ENCODE results near the gene MTA1. TPM values are rescaled to one million over a fixed set of nuclear protein-coding genes. Genes with fewer than 3 reads are reported as not detected.

MTA1 gene
- polyA plus RNA-seq, 1 of the 3 experiments (the other 2 are of a cell fraction): 96.3 TPM

GRCh38 chr14:105386581-105387529, 32.8 kb upstream of the MTA1 start:
- H3K4me2 ChIP-seq: no peak overlapping the region
- no peaks in the 10 kb centered on the region for H3F3A ChIP-seq (replicated peaks; ENCODE audit: insufficient read depth)
- TF ChIP-seq EP300 (IDR thresholded peaks at IDR 0.05; ENCODE audit: borderline replicate concordance in 1 of 2, low read depth in 1 of 2, low read length in 1 of 2): no peak
- no peak for TF ChIP-seq FOXM1 (IDR thresholded peaks at IDR 0.05; ENCODE audit: low read depth)
- no peak for TF ChIP-seq SIN3A (IDR thresholded peaks at IDR 0.05; ENCODE audit: borderline replicate concordance, low read depth, low read length)
- no peak for TF ChIP-seq PBX3 (IDR thresholded peaks at IDR 0.05)
- TF ChIP-seq YY1 (IDR thresholded peaks at IDR 0.05; ENCODE audit: low read depth): no peak
- TF ChIP-seq USF1 (IDR thresholded peaks at IDR 0.05; ENCODE audit: borderline replicate concordance, low read depth): no peak
- 90% methylated on average over 7 of the region's 33 CpGs for WGBS (ENCODE audit: low lambda C conversion rate)
- H3K4me3 ChIP-seq (ENCODE audit: low read depth in 2 of 2, low read length in 1 of 2): no peak overlapping the region
- peaks cover 0 to 54% of the 10 kb centered on the region in 2 experiments for H3K36me3 ChIP-seq (replicated peaks in 1 of 2; ENCODE audit: control insufficient read depth in 1 of 2, insufficient read depth in 2 of 2, low read length in 1 of 2)
- H3K27me3 ChIP-seq (ENCODE audit: insufficient read depth): no peaks in the 10 kb centered on the region
- peaks cover 0 to 7% of the 10 kb centered on the region in 2 experiments; a peak in 1 of 4 replicates for H3K4me1 ChIP-seq (ENCODE audit: control insufficient read depth in 1 of 2, insufficient read depth in 2 of 2, low read depth in 1 of 2, low read length in 1 of 2)
- H3K9me2 ChIP-seq: no peaks in the 10 kb centered on the region
- no peak overlapping the region for H3K9ac ChIP-seq
- DNase-seq: no peak
- ChIA-PET POLR2A (no interaction called here), CTCF (interaction anchor here (1.0 to 3.4 kb wide), 2 partner anchors 11 to 16 kb away, joined by 3 to 15 read pairs; no protein-coding TSS in a partner anchor)
- H3K79me2 ChIP-seq (ENCODE audit: insufficient read depth): no peaks in the 10 kb centered on the region
- no peak overlapping the region; a peak in 1 of 4 replicates for H3K27ac ChIP-seq (ENCODE audit: low read depth in 2 of 2, low read length in 1 of 2)
- no peaks in the 10 kb centered on the region for H3K9me3 ChIP-seq
- no peak overlapping the region for H2AFZ ChIP-seq (ENCODE audit: low read depth)
- no peaks in the 10 kb centered on the region for H4K20me1 ChIP-seq (ENCODE audit: insufficient read depth)

GRCh38 chr14:105387530-105387922, 32.1 kb upstream of the MTA1 start:
- Histone ChIP-seq H3K4me2 (no peak overlapping the region), H3F3A (replicated peaks; ENCODE audit: insufficient read depth) (no peaks in the 10 kb centered on the region), H3K27ac (ENCODE audit: low read depth in 2 of 2, low read length in 1 of 2) (no peak overlapping the region; a peak in 1 of 4 replicates), H3K79me2 (ENCODE audit: insufficient read depth) (no peaks in the 10 kb centered on the region), H3K4me1 (ENCODE audit: control insufficient read depth in 1 of 2, insufficient read depth in 2 of 2, low read depth in 1 of 2, low read length in 1 of 2) (peaks cover 0 to 7% of the 10 kb centered on the region in 2 experiments; a peak in 1 of 4 replicates), H4K20me1 (ENCODE audit: insufficient read depth) (no peaks in the 10 kb centered on the region), H3K9ac (no peak overlapping the region), H3K36me3 (replicated peaks in 1 of 2; ENCODE audit: control insufficient read depth in 1 of 2, insufficient read depth in 2 of 2, low read length in 1 of 2) (peaks cover 0 to 52% of the 10 kb centered on the region in 2 experiments), H3K9me3 (no peaks in the 10 kb centered on the region), H3K9me2 (no peaks in the 10 kb centered on the region), H2AFZ (ENCODE audit: low read depth) (no peak overlapping the region), H3K4me3 (ENCODE audit: low read depth in 2 of 2, low read length in 1 of 2) (no peak overlapping the region), H3K27me3 (ENCODE audit: insufficient read depth) (no peaks in the 10 kb centered on the region)
- TF ChIP-seq TEAD4 (IDR thresholded peaks at IDR 0.05; ENCODE audit: borderline replicate concordance, insufficient read depth): no peak
- TF ChIP-seq ZBTB33 (IDR thresholded peaks at IDR 0.05; ENCODE audit: borderline replicate concordance, low read depth): no peak
- no peak for TF ChIP-seq FOSL2 (IDR thresholded peaks at IDR 0.05; ENCODE audit: borderline replicate concordance, low read depth)
- TF ChIP-seq RXRA (IDR thresholded peaks at IDR 0.05; ENCODE audit: borderline replicate concordance, low read depth): no peak
- no peak for TF ChIP-seq CTCF (IDR thresholded peaks at IDR 0.05)
- TF ChIP-seq NFIC (IDR thresholded peaks at IDR 0.05; ENCODE audit: borderline replicate concordance): no peak
- no peak for TF ChIP-seq SIN3A (IDR thresholded peaks at IDR 0.05; ENCODE audit: borderline replicate concordance, low read depth, low read length)
- no peak for TF ChIP-seq MAX (IDR thresholded peaks at IDR 0.05; ENCODE audit: low read depth)
- TF ChIP-seq POLR2AphosphoS5 (IDR thresholded peaks at IDR 0.05; ENCODE audit: low read depth, low read length): no peak
- TF ChIP-seq RFX5 (IDR thresholded peaks at IDR 0.05; ENCODE audit: low read length): no peak
- no peak for TF ChIP-seq CHD2 (IDR thresholded peaks at IDR 0.05; ENCODE audit: low read length, partially characterized antibody)
- TF ChIP-seq RCOR1 (IDR thresholded peaks at IDR 0.05; ENCODE audit: low read length): no peak
- no peak for DNase-seq
- ChIA-PET CTCF (interaction anchor here (1.0 kb wide), 1 partner anchor 10 kb away, joined by 3 read pairs; no protein-coding TSS in a partner anchor), POLR2A (no interaction called here)
- 85% methylated on average over 7 of the region's 10 CpGs for WGBS (ENCODE audit: low lambda C conversion rate)
